C4-2B (cell line): ENCODE results near the gene SHISA7.

Source experiments
- CTCF ChIP-seq: fragments of 450-650 bp; conservative IDR thresholded peaks from 2 replicates; pipeline ENCODE4 v1.5.1; 2017; ENCODE audit warnings: mild to moderate bottlenecking
- ZFX ChIP-seq: fragments of 450-650 bp; IDR thresholded peaks from 2 replicates; pipeline ENCODE4 v1.6.1; 2017

DNA sequence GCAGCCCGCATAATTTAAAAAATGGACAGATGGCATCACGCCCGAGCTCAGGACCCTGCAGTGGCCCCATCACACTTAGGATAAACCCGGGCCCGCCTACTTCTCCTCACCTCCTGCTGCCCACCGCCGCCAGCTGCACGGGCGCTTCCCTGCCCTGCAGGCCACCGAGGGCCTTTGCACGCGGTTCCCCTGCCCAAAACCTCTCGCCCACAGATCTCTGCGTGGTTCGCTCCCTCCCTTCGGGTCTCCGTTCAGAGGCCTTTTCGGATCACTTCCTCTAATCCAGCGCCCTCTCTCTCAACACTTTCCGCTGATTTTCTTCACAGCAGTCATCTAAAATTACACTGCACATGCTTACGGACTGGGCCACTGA, 1.8 kb downstream of the SHISA7 start:
- no peak for TF ChIP-seq CTCF
- no peak for TF ChIP-seq ZFX
